ENCODE results near the gene TRIM16.
A peak's percentile ranks its signal among the peaks of the same experiment; 100 is the strongest.
"Not testable (repeated sequence)": the region's sequence is repeated elsewhere in the genome, so short reads cannot be mapped to it uniquely, and the experiment has no call there.

The TRIM16 gene

GRCh38 chr17:15657868-15658267 lies 26.2 kb downstream of the TRIM16 start:
- DNase-seq = no peak

- DNase-seq = no peak
These were observed 29.1 kb downstream of the TRIM16 start for GRCh38 chr17:15654886-15655561.

GRCh38 chr17:15654401-15654800 lies 29.7 kb downstream of the TRIM16 start:
- DNase-seq = not testable (repeated sequence)

GRCh38 chr17:15652960-15653359 lies 31.2 kb downstream of the TRIM16 start:
- no peak for DNase-seq

GRCh38 chr17:15651583-15652110 lies 32.5 kb downstream of the TRIM16 start:
- peak; percentile 69 to 94 for DNase-seq

GRCh38 chr17:15650741-15651582 lies 33.1 kb downstream of the TRIM16 start:
- no peak for DNase-seq

GRCh38 chr17:15649861-15650421 lies 34.2 kb downstream of the TRIM16 start:
- DNase-seq = no peak

GRCh38 chr17:15648386-15648785 lies 35.7 kb downstream of the TRIM16 start:
- no peak for DNase-seq

GRCh38 chr17:15645942-15646312 lies 38.2 kb downstream of the TRIM16 start:
- not testable (repeated sequence) for DNase-seq

GRCh38 chr17:15645099-15645941 lies 38.8 kb downstream of the TRIM16 start:
- peak in 1 of 2 donors; percentile 29 for DNase-seq

- not testable (repeated sequence) for DNase-seq
These were observed 41.4 kb downstream of the TRIM16 start for GRCh38 chr17:15642505-15643251.

GRCh38 chr17:15642014-15642413 lies 42.1 kb downstream of the TRIM16 start:
- DNase-seq = not testable (repeated sequence)

GRCh38 chr17:15630930-15631453 lies 53.1 kb downstream of the TRIM16 start:
- DNase-seq = not testable (repeated sequence)

- DNase-seq = not testable (repeated sequence)
These were observed 54.1 kb downstream of the TRIM16 start for GRCh38 chr17:15629991-15630390.

- DNase-seq = not testable (repeated sequence)
These were observed 60.4 kb downstream of the TRIM16 start for GRCh38 chr17:15623661-15624209.

- not testable (repeated sequence) for DNase-seq
These were observed 60.9 kb downstream of the TRIM16 start for GRCh38 chr17:15623255-15623654.

- DNase-seq = not testable (repeated sequence)
These were observed 62.0 kb downstream of the TRIM16 start for GRCh38 chr17:15622124-15622523.

- DNase-seq = not testable (repeated sequence)
These were observed 64.6 kb downstream of the TRIM16 start, which contains the start of gene FBXW10B for GRCh38 chr17:15619331-15620058. TSS of gene FBXW10B (minus strand) at chr17:15619704. CDS start at chr17:15619512, 192 bp downstream.

- not testable (repeated sequence) for DNase-seq
These were observed 67.3 kb downstream of the TRIM16 start for GRCh38 chr17:15616828-15617227.

GRCh38 chr17:15615850-15616249 lies 68.3 kb downstream of the TRIM16 start:
- DNase-seq = not testable (repeated sequence)

Data from bone marrow (tissue), 2 donors.